ENCODE results near the gene ODAM.

DNA sequence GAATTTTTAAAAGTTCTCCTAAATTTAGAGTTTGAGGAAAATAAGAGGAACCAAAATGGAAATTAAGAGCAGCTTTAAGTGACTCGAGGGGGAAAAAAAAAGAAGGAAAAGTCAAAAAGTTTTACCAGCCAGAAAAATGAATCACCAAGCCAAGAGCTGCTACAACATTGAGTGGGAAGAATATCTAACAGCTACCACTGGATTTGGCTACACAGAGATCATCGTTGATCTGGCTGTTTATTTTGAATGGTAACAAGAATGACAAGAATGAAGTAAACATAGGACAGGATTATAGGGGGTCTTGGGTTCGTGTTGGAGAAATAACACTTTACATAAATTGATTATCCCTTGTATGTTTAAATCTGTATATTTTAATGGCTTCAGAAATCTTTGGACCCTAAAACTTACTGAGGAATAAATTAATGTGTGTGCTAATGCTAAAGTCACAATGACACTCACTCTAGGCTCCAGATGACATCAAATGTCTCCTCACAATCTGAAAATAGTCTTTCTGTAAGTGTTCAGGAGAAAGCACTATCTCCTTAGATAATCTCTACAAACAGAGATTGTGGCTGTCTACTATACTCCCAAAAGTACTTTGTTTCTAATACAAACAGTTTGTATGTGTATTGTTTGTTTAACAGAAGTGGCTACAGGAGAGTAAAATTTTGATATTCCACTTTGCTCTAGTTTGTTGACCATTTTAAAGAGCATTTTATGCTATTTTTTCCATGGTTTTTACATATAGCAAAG, 43.8 kb downstream of the ODAM start:
- TF ChIP-seq POLR2A (IDR thresholded peaks at IDR 0.05) (no peak), POLR2AphosphoS5 (IDR thresholded peaks at IDR 0.05) (no peak)
- TF ChIP-seq, protein P1, sequence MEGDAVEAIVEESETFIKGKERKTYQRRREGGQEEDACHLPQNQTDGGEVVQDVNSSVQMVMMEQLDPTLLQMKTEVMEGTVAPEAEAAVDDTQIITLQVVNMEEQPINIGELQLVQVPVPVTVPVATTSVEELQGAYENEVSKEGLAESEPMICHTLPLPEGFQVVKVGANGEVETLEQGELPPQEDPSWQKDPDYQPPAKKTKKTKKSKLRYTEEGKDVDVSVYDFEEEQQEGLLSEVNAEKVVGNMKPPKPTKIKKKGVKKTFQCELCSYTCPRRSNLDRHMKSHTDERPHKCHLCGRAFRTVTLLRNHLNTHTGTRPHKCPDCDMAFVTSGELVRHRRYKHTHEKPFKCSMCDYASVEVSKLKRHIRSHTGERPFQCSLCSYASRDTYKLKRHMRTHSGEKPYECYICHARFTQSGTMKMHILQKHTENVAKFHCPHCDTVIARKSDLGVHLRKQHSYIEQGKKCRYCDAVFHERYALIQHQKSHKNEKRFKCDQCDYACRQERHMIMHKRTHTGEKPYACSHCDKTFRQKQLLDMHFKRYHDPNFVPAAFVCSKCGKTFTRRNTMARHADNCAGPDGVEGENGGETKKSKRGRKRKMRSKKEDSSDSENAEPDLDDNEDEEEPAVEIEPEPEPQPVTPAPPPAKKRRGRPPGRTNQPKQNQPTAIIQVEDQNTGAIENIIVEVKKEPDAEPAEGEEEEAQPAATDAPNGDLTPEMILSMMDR (IDR thresholded peaks at IDR 0.05), result no peak
